H1 (cell line): ENCODE data around the gene MINAR1. TPM values are rescaled to one million over a fixed set of nuclear protein-coding genes. Genes with fewer than 3 reads are reported as not detected.

Experiments
- CBX8 ChIP-seq: fragments of 300-800, 300-1000 bp; sonication (generic); IDR thresholded peaks from 2 replicates; pipeline ENCODE4 v1.7.1; 2016; ENCODE audit warnings: low read depth, low read length, borderline replicate concordance
- GABPA ChIP-seq: IDR thresholded peaks from 2 replicates; pipeline ENCODE4 v1.6.1; 2011; ENCODE audit warnings: mild to moderate bottlenecking, low read length, moderate library complexity, borderline replicate concordance; ENCODE audit not compliant: insufficient read depth
- HDAC2 ChIP-seq, 2 experiments: fragments of 300-600 bp in 1 of 2; sonication (generic) in 1 of 2; IDR thresholded peaks; 2 replicates each; pipeline ENCODE4 v1.6.1; 2011 to 2012; ENCODE audit warnings: low read depth in 2 of 2, low read length in 2 of 2, mild to moderate bottlenecking in 2 of 2, moderate library complexity in 2 of 2, borderline replicate concordance in 1 of 2, inconsistent platforms in 1 of 2
- JUND ChIP-seq: IDR thresholded peaks from 2 replicates; pipeline ENCODE4 v1.6.1; 2011; ENCODE audit warnings: mild to moderate bottlenecking, improper control_type of control experiment, low read length
- KDM4A ChIP-seq: IDR thresholded peaks from one replicate; pipeline ENCODE4 v1.7.1; 2012; ENCODE audit warnings: low read depth, mild to moderate bottlenecking, moderate library complexity, low read length, inconsistent platforms; ENCODE audit not compliant: severe bottlenecking
- RNF2 ChIP-seq: fragments of 200-900, 300-1000 bp; sonication (generic); IDR thresholded peaks from 2 replicates; pipeline ENCODE4 v1.7.1; 2016; ENCODE audit warnings: borderline replicate concordance, low read depth, mild to moderate bottlenecking, antibody characterized with exemption, low read length; ENCODE audit not compliant: poor library complexity, severe bottlenecking; ENCODE audit errors: missing control alignments
- RXRA ChIP-seq: IDR thresholded peaks from 2 replicates; pipeline ENCODE4 v1.6.1; 2011; ENCODE audit warnings: low read depth, mild to moderate bottlenecking, low read length, moderate library complexity; ENCODE audit not compliant: insufficient read depth
- SIX5 ChIP-seq: IDR thresholded peaks from 2 replicates; pipeline ENCODE4 v1.6.1; 2011; ENCODE audit warnings: mild to moderate bottlenecking, low read depth, low read length
- polyA plus RNA-seq, 7 experiments: library from polyadenylated mRNA; depleted of rRNA in 3 of 7; stranded (reverse) in 5 of 7; unstranded in 2 of 7; fragments of >200 nt in 5 of 7; fragments of 200-250 nt in 2 of 7; gene quantifications; 1 replicate in 5 of 7; 2 replicates in 1 of 7; 4 replicates in 1 of 7; pipeline versions ENCODE4 v1.2.1 to v1.2.3, GENCODE V29; 2011 to 2013; ENCODE audit warnings: missing spikeins in 2 of 7, mixed read lengths in 2 of 7
- total RNA-seq: library from RNA; stranded (reverse); fragmentation: NEBNext Ultra II Directional; extraction: Animal tissue kit (Norgen Biotek cat#: 25700); gene quantifications from 2 replicates; pipeline ENCODE4 v1.2.1, GENCODE V29; 2021
- TF ChIP-seq, protein P1 (sequence below), 3 experiments: IDR thresholded peaks; 1 replicate in 2 of 3; 2 replicates in 1 of 3; pipeline versions ENCODE4 v1.5.1 to v1.6.1; 2011; ENCODE audit warnings: low read length in 3 of 3, mild to moderate bottlenecking in 3 of 3, inconsistent platforms in 2 of 3, low read depth in 1 of 3, moderate library complexity in 1 of 3; ENCODE audit not compliant: insufficient read depth in 1 of 3; ENCODE audit errors: control extremely low read depth in 1 of 3

Gene MINAR1
- total and polyA plus RNA-seq, 2 of the 8 experiments (the other 6 are each of a cell fraction or from before 2014, with no cell fraction given) = 0.17 to 0.67 TPM

DNA sequence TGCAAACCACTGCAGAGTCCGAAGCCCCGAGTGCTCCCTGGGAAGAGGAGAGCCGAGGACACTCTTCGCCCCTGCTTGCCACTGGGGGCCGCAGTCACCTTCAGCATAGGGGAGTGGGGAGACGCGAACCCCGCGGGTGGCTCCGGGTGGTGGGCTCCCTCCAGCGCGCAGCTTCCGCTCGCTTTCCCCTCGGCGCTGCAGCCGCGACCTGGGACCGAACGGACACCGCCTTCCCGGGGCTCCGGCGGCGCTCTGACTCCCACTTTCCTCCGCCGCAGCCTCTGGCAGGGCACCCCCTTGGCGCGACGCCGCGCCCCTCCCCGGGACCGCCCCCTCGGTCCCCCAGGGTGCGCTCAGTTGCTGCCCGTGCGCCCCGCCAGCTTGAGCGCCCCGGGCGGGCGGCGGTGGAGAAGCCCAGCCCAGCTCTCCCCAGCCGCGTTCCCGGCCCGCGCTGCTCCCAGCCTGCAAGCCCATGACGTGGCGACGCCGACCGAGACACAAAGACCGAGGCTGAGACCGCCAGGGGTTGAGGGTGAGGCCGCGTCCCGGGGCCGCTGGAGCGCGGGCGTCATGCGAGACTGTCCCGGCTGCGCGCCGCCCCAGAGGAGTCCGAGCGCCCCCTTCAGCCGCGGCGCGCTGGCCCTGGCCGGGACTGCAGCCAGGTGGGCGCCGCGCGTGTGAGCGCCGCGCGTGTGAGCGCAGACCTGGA lies at the start of gene MINAR1 (continued):
- TF ChIP-seq GABPA (no peak), KDM4A (peak; percentile 65), HDAC2 (IDR thresholded peaks at IDR 0.05; ENCODE audit: borderline replicate concordance in 1 of 2, low read depth in 2 of 2, low read length in 2 of 2) (peak in 1 of 2 experiments; percentile 24; a peak in 1 of 4 replicates), CBX8 (no peak), JUND (no peak), RXRA (no peak), SIX5 (no peak), RNF2 (no peak)
- TF ChIP-seq, protein P1, sequence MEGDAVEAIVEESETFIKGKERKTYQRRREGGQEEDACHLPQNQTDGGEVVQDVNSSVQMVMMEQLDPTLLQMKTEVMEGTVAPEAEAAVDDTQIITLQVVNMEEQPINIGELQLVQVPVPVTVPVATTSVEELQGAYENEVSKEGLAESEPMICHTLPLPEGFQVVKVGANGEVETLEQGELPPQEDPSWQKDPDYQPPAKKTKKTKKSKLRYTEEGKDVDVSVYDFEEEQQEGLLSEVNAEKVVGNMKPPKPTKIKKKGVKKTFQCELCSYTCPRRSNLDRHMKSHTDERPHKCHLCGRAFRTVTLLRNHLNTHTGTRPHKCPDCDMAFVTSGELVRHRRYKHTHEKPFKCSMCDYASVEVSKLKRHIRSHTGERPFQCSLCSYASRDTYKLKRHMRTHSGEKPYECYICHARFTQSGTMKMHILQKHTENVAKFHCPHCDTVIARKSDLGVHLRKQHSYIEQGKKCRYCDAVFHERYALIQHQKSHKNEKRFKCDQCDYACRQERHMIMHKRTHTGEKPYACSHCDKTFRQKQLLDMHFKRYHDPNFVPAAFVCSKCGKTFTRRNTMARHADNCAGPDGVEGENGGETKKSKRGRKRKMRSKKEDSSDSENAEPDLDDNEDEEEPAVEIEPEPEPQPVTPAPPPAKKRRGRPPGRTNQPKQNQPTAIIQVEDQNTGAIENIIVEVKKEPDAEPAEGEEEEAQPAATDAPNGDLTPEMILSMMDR (IDR thresholded peaks at IDR 0.05; ENCODE audit: control extremely low read depth in 1 of 3, insufficient read depth in 1 of 3, low read depth in 1 of 3, low read length in 3 of 3) = peak; percentile 6 to 40 (median 33); a peak in 3 of 4 replicates
